HCT116 (cell line): Measurements from ENCODE around the gene CCDC112. TPM values are rescaled to one million over a fixed set of nuclear protein-coding genes. Genes with fewer than 3 reads are reported as not detected.

Experiments used
- ATAC-seq: fragments of 200-7000 bp; cut with Tn5 transposase; 2 replicates; pipeline ENCODE4 v1.9.1; 2020; ENCODE audit warnings: mild to moderate bottlenecking, moderate library complexity
- BruUV-seq: library from RNA; stranded (reverse); fragments of 400-500 nt; replicated peaks from 2 replicates; lab custom pipeline; 2021; lab: Mats Ljungman, UMichigan
- CTCF ChIA-PET: fragments of 300-600 bp; sonication (Branson Sonifier 250); formaldehyde crosslinking; loops from one replicate; lab custom pipeline; 2021; ENCODE audit warnings: antibody characterized with exemption; lab: Charles Lee
- POLR2A ChIA-PET: fragments of 300-600, 350-600 bp; sonication (Branson Sonifier 250); formaldehyde crosslinking; loops from one replicate; lab custom pipeline; 2021; ENCODE audit warnings: antibody characterized with exemption; lab: Charles Lee
- RAD21 ChIA-PET, 2 experiments: fragments of 300-600 bp; sonication (Branson Sonifier 250); formaldehyde crosslinking; loops; one replicate each; lab custom pipeline; 2023; ENCODE audit warnings: low total read pairs in 2 of 2; ENCODE audit not compliant: uncharacterized antibody in 2 of 2, unreplicated experiment in 2 of 2, low non-redundant PET in 1 of 2; lab: Charles Lee
- DNase-seq: peaks from one replicate; pipeline ENCODE4 v3.0.0-alpha.2; 2010; ENCODE audit warnings: low read depth, low spot score
- H2AFZ ChIP-seq: fragments of 200-600 bp; shearing (Covaris generic), sonication (generic); 2 replicates; pipeline ENCODE4 v1.6.1; 2017; ENCODE audit warnings: low read depth, mixed run types, mixed read lengths, antibody characterized with exemption, low read length; ENCODE audit not compliant: poor library complexity, severe bottlenecking
- H3K27ac ChIP-seq: 2 replicates; pipeline ENCODE4 v1.5.1; 2012; ENCODE audit warnings: low read depth, low read length
- H3K27me3 ChIP-seq: fragments of 200-600 bp; sonication (generic); 2 replicates; pipeline ENCODE4 v1.6.1; 2016; ENCODE audit warnings: mixed run types, low read length, mixed read lengths; ENCODE audit not compliant: insufficient read depth
- H3K36me3 ChIP-seq, 2 experiments: fragments of 200-500 bp in 1 of 2; fragments of 200-600 bp in 1 of 2; sonication (Bioruptor generic) in 1 of 2; sonication (generic) in 1 of 2; 2 replicates each; pipeline versions ENCODE4 v1.5.1 to v1.6.1; 2014 to 2016; ENCODE audit warnings: low read length in 2 of 2, inconsistent platforms in 1 of 2, mixed read lengths in 1 of 2, mixed run types in 1 of 2; ENCODE audit not compliant: insufficient read depth in 2 of 2, control insufficient read depth in 1 of 2
- H3K4me1 ChIP-seq, 2 experiments: fragments of 200-600 bp in 1 of 2; sonication (generic) in 1 of 2; 2 replicates each; pipeline versions ENCODE4 v1.5.1 to v1.6.1; 2012 to 2017; ENCODE audit warnings: low read length in 2 of 2, inconsistent platforms in 1 of 2, mild to moderate bottlenecking in 1 of 2, mixed read lengths in 1 of 2, mixed run types in 1 of 2, moderate library complexity in 1 of 2; ENCODE audit not compliant: insufficient read depth in 2 of 2, control insufficient read depth in 1 of 2
- H3K4me2 ChIP-seq: fragments of 200-600 bp; sonication (generic); 2 replicates; pipeline ENCODE4 v1.6.1; 2017; ENCODE audit warnings: mixed run types, low read length, mixed read lengths
- H3K4me3 ChIP-seq, 2 experiments: fragments of 200-600 bp in 1 of 2; sonication (generic) in 1 of 2; replicated peaks in 1 of 2; 2 replicates each; pipeline ENCODE4 v1.5.1; 2011 to 2016; ENCODE audit warnings: low read length in 2 of 2, control low read depth in 1 of 2, low read depth in 1 of 2, mild to moderate bottlenecking in 1 of 2, mixed read lengths in 1 of 2, mixed run types in 1 of 2
- H3K79me2 ChIP-seq: fragments of 200-600 bp; sonication (generic); 2 replicates; pipeline ENCODE4 v1.6.1; 2017; ENCODE audit warnings: mild to moderate bottlenecking, mixed run types, low read length, moderate library complexity, mixed read lengths; ENCODE audit not compliant: insufficient read depth
- H3K9ac ChIP-seq: fragments of 200-600 bp; sonication (generic); 2 replicates; pipeline ENCODE4 v1.6.1; 2016; ENCODE audit warnings: low read length, mixed read lengths
- H3K9me2 ChIP-seq: fragments of 200-600 bp; sonication (generic), shearing (Covaris generic); 2 replicates; pipeline ENCODE4 v1.6.1; 2017; ENCODE audit warnings: mixed run types, mild to moderate bottlenecking, moderate library complexity; ENCODE audit not compliant: insufficient read depth
- H3K9me3 ChIP-seq, 2 experiments: fragments of 200-500 bp in 1 of 2; fragments of 200-600 bp in 1 of 2; sonication (Bioruptor generic) in 1 of 2; sonication (generic) in 1 of 2; 2 replicates each; pipeline ENCODE4 v1.6.1; 2014 to 2017; ENCODE audit warnings: low read length in 2 of 2, mixed read lengths in 2 of 2, inconsistent platforms in 1 of 2, low read depth in 1 of 2, mild to moderate bottlenecking in 1 of 2, mixed run types in 1 of 2, moderate library complexity in 1 of 2; ENCODE audit not compliant: control insufficient read depth in 1 of 2, insufficient read depth in 1 of 2
- H4K20me1 ChIP-seq: fragments of 200-600 bp; sonication (generic), shearing (Covaris generic); 2 replicates; pipeline ENCODE4 v1.6.1; 2017; ENCODE audit warnings: mixed run types, mild to moderate bottlenecking, moderate library complexity; ENCODE audit not compliant: insufficient read depth
- CEBPB ChIP-seq: IDR thresholded peaks from 2 replicates; pipeline ENCODE4 v1.6.1; 2012; ENCODE audit warnings: low read depth
- CTCF ChIP-seq, 3 experiments: fragments of 200-600 bp in 1 of 3; sonication (generic) in 1 of 3; IDR thresholded peaks in 2 of 3; conservative IDR thresholded peaks in 1 of 3; 2 replicates each; pipeline ENCODE4 v1.5.1; 2012 to 2017; ENCODE audit warnings: low read depth in 2 of 3, low read length in 2 of 3, antibody characterized with exemption in 1 of 3, borderline replicate concordance in 1 of 3, control low read depth in 1 of 3, mild to moderate bottlenecking in 1 of 3, mixed read lengths in 1 of 3, mixed run types in 1 of 3, moderate library complexity in 1 of 3; ENCODE audit not compliant: insufficient read depth in 1 of 3
- ELF1 ChIP-seq: IDR thresholded peaks from 2 replicates; pipeline ENCODE4 v1.6.1; 2012; ENCODE audit warnings: low read depth, borderline replicate concordance
- EZH2phosphoT487 ChIP-seq: fragments of 200-600 bp; IDR thresholded peaks from 2 replicates; pipeline ENCODE4 v1.6.1; 2018; ENCODE audit warnings: antibody characterized with exemption, borderline replicate concordance
- JUND ChIP-seq: IDR thresholded peaks from 2 replicates; pipeline ENCODE4 v1.6.1; 2012
- POLR2A ChIP-seq: IDR thresholded peaks from 2 replicates; pipeline ENCODE4 v1.7.0; 2011; ENCODE audit warnings: borderline replicate concordance; ENCODE audit not compliant: insufficient read depth, insufficient read length; ENCODE audit errors: extremely low read depth
- REST ChIP-seq: IDR thresholded peaks from 2 replicates; pipeline ENCODE4 v1.6.1; 2012; ENCODE audit warnings: low read depth
- SP1 ChIP-seq: IDR thresholded peaks from 2 replicates; pipeline ENCODE4 v1.6.1; 2012; ENCODE audit warnings: low read depth
- SRF ChIP-seq: IDR thresholded peaks from 2 replicates; pipeline ENCODE4 v1.6.1; 2012; ENCODE audit warnings: low read depth
- ZBTB33 ChIP-seq: IDR thresholded peaks from 2 replicates; pipeline ENCODE4 v1.6.1; 2011; ENCODE audit warnings: mild to moderate bottlenecking, low read length, moderate library complexity; ENCODE audit not compliant: insufficient replicate concordance; ENCODE audit errors: extremely low read depth
- ZFX ChIP-seq: fragments of 450-650 bp; IDR thresholded peaks from 2 replicates; pipeline ENCODE4 v1.6.1; 2017
- ZNF274 ChIP-seq: fragments of 200-500 bp; sonication (Bioruptor generic); IDR thresholded peaks from 2 replicates; pipeline ENCODE4 v1.6.1; 2014; ENCODE audit warnings: mild to moderate bottlenecking, low read depth, low read length, inconsistent platforms
- intact Hi-C: fragments of 100-400 bp; cut with micrococcal nuclease; formaldehyde crosslinking; loops from 2 replicates; pipeline ENCODE4 v1.10.0; 2022
- total RNA-seq: library from RNA; stranded (reverse); gene quantifications from one replicate; pipeline ENCODE4 v1.2.1, GENCODE V29; 2021; ENCODE audit not compliant: unreplicated experiment
- TF ChIP-seq, protein P1 (sequence below): IDR thresholded peaks from 2 replicates; pipeline ENCODE4 v1.6.1; 2012

CCDC112 gene
- total RNA-seq, 1 experiment from 2014 or later, result 13.7 TPM

DNA sequence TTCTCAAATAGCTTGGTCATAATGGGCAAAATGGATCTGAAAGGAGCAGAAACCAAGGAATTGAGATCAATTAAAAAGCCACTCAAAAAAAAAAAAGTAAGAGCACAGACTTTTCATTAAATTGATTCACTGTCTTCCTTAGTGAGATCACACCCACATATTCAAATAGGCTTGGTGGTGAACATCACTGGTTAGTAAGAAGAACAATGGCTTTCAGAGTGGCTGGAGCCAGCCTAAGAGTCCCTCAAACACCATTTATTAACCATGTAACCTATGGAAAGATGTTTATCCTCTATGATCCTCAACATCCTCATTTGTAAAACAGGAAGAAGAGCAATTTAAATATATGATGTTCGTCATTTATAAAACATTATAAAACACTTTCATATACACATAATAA, 12.4 kb downstream of the CCDC112 start:
- RAD21 ChIA-PET, result no interaction called here
- intact Hi-C loops, result no loop called here
- Histone ChIP-seq H3K27ac (no peak overlapping the region), H3K27me3 (no peaks in the 10 kb centered on the region), H3K4me3 (no peak overlapping the region), H3K9me3 (no peaks in the 10 kb centered on the region), H3K9me2 (no peaks in the 10 kb centered on the region), H3K9ac (no peak overlapping the region), H3K79me2 (peaks cover 31% of the 10 kb centered on the region), H3K36me3 (no peaks in the 10 kb centered on the region), H3K4me1 (no peaks in the 10 kb centered on the region), H4K20me1 (no peaks in the 10 kb centered on the region), H2AFZ (no peak overlapping the region), H3K4me2 (no peak overlapping the region)
- no peak for DNase-seq
- no TSS peak for BruUV-seq
- POLR2A ChIA-PET, result no interaction called here
- CTCF ChIA-PET, result no interaction called here
- no peak for ATAC-seq
- no peak for TF ChIP-seq SRF
- no peak for TF ChIP-seq CEBPB
- no peak for TF ChIP-seq CTCF (IDR thresholded peaks at IDR 0.05 in 2 of 3, conservative IDR thresholded peaks at IDR 0.05 in 1 of 3; ENCODE audit: borderline replicate concordance in 1 of 3, insufficient read depth in 1 of 3, low read depth in 2 of 3, low read length in 2 of 3)
- no peak for TF ChIP-seq EZH2phosphoT487
- TF ChIP-seq ZNF274, result no peak
- TF ChIP-seq, protein P1, sequence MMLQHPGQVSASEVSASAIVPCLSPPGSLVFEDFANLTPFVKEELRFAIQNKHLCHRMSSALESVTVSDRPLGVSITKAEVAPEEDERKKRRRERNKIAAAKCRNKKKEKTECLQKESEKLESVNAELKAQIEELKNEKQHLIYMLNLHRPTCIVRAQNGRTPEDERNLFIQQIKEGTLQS, result no peak
- TF ChIP-seq, all 23 proteins: peak for 0

DNA sequence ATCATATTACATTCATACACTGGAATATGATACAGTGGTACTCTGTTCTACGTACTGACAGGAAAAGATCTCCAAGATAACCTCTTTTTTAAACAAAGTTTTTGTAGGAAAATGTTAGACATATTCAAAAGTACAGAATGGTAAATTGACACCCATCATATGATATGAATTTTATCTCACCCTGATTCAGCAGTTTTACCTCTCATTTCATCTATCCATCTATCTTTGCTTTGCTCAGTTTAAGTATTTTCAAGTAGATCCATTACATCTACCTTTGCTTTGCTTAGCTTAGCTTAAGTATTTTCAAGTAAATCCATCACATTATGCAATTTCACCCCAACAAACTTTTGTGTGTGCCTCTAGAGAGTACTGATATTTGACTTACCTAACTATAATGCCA, 14.3 kb downstream of the CCDC112 start:
- POLR2A ChIA-PET, result no interaction called here
- Histone ChIP-seq H3K4me1 (no peaks in the 10 kb centered on the region), H3K9me2 (no peaks in the 10 kb centered on the region), H3K36me3 (no peaks in the 10 kb centered on the region), H3K4me3 (no peak overlapping the region), H3K4me2 (no peak overlapping the region), H3K27me3 (no peaks in the 10 kb centered on the region), H2AFZ (no peak overlapping the region), H3K9ac (no peak overlapping the region), H3K79me2 (peaks cover 21% of the 10 kb centered on the region), H3K9me3 (no peaks in the 10 kb centered on the region), H4K20me1 (no peaks in the 10 kb centered on the region), H3K27ac (no peak overlapping the region)
- DNase-seq (no peak), ATAC-seq (no peak)
- CTCF ChIA-PET, result no interaction called here
- intact Hi-C loops, result no loop called here
- RAD21 ChIA-PET, result no interaction called here
- no TSS peak for BruUV-seq
- no peak for TF ChIP-seq CEBPB
- TF ChIP-seq REST, result no peak
- TF ChIP-seq JUND, result no peak
- no peak for TF ChIP-seq POLR2A
- no peak for TF ChIP-seq ZNF274
- no peak for TF ChIP-seq EZH2phosphoT487
- TF ChIP-seq ZFX, result no peak
- TF ChIP-seq ZBTB33, result no peak
- no peak for TF ChIP-seq ELF1
- no peak for TF ChIP-seq SP1
